ENCODE measurements around the gene DMGDH.

- TF ChIP-seq, protein P1, sequence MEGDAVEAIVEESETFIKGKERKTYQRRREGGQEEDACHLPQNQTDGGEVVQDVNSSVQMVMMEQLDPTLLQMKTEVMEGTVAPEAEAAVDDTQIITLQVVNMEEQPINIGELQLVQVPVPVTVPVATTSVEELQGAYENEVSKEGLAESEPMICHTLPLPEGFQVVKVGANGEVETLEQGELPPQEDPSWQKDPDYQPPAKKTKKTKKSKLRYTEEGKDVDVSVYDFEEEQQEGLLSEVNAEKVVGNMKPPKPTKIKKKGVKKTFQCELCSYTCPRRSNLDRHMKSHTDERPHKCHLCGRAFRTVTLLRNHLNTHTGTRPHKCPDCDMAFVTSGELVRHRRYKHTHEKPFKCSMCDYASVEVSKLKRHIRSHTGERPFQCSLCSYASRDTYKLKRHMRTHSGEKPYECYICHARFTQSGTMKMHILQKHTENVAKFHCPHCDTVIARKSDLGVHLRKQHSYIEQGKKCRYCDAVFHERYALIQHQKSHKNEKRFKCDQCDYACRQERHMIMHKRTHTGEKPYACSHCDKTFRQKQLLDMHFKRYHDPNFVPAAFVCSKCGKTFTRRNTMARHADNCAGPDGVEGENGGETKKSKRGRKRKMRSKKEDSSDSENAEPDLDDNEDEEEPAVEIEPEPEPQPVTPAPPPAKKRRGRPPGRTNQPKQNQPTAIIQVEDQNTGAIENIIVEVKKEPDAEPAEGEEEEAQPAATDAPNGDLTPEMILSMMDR (IDR thresholded peaks at IDR 0.05): no peak
- no peak for TF ChIP-seq EZH2 (IDR thresholded peaks at IDR 0.05)
Measured at GRCh38 chr5:78983601-78984438, 85.7 kb downstream of the DMGDH start.

All from neural progenitor cell (in vitro differentiated cells).